ENCODE data around the gene HES7.

The HES7 gene

DNA sequence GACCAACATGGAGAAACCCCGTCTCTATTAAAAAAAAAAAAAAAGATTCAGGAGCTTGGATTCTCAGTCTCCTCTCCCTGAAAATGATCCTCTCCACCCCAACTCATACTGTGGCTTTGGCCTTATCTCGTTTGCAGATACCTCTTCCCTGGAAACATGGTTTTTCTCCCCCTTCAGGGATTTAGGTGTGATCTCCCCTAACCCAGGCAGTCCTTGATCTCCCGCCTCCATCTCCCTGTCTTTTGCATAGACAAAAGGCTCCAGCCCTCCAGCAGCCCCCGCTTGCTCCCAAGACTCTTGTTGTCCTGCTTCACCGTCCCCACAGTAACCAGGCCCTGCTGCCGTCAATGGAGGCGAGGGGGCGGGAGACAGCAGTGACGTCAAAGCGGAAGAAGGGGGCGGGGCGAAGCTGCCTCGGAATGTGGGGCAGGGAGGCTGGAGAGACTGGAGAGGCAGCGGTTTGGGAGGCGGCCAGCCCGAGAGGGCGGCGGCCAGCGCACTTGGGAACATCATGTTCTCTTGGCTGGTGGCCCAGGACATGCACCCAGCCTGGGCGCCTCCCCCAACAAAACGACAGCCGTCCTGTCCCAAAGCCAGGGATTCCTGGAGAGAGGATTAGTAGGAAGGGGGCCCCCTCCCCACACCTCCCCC lies 30.2 kb upstream of the HES7 start:
- WGBS = 8% methylated on average over 19 of the region's 22 CpGs
- H3K27me3 ChIP-seq (ENCODE audit: insufficient read depth, low read length) = no peaks in the 10 kb centered on the region
- peaks cover 31% of the 10 kb centered on the region for H3K4me1 ChIP-seq (ENCODE audit: insufficient read depth, low read length)
- H3K9ac ChIP-seq (ENCODE audit: low read depth, low read length) = peak overlapping the region; percentile 50
- H3K9me3 ChIP-seq (ENCODE audit: insufficient read depth, low read depth, low read length) = no peaks in the 10 kb centered on the region
- peak overlapping the region; percentile 91; the same call in 1 of the 2 replicates for H3K27ac ChIP-seq (ENCODE audit: low read depth, low read length)
- H3K4me3 ChIP-seq (ENCODE audit: low read length) = peak overlapping the region; percentile 77
- peaks cover 11% of the 10 kb centered on the region for H3K36me3 ChIP-seq (ENCODE audit: insufficient read depth, low read length)

DNA sequence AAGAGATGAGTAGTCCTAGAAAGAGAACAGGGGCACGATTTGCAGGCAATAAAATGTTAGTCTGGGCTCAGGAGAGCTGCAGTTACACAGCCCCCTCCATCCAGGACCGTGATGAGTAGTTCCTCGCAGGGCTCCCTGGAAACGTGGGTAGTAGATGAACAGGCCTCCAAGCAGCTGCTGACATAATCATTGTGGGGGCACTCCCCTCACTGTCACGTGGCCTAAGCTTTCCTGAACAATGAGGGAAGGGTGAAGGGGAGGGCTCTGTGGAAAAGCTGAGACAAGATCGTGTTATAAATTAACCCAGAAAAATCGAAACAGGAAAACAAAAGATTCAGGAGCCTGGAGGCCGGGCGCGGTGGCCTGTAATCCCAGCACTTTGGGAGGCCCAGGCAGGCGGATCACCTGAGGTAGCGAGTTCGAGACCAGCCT lies 29.6 kb upstream of the HES7 start:
- peak overlapping the region; percentile 50 for H3K9ac ChIP-seq (ENCODE audit: low read depth, low read length)
- WGBS = 68% methylated on average over 13 of the region's 13 CpGs
- H3K4me1 ChIP-seq (ENCODE audit: insufficient read depth, low read length) = peaks cover 31% of the 10 kb centered on the region

DNA sequence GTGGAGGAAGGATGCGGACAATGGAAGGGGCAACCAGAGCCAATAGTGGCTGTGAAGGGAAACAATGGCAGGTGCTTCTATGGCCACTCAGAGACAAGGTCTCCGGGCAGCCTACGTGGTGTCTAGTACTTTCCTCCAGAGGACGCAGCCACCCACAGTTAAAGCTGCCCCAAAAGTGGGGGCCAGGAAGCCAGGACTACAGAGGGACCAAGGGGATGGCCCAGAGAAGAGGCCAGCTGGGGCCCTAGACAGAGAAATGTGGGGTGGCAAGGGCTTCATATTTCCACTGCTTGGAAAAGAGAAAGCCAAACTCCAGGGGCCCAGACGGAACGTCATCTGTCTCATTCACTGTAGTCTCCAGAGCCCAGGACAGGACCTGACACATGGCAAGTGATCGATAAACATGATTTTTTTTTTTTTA lies 29.1 kb upstream of the HES7 start:
- Histone ChIP-seq H3K27ac (ENCODE audit: low read depth, low read length) (no peak overlapping the region; the same call in 1 of the 2 replicates), H3K9ac (ENCODE audit: low read depth, low read length) (no peak overlapping the region), H3K27me3 (ENCODE audit: insufficient read depth, low read length) (no peaks in the 10 kb centered on the region), H3K4me1 (ENCODE audit: insufficient read depth, low read length) (peaks cover 31% of the 10 kb centered on the region), H3K9me3 (ENCODE audit: insufficient read depth, low read depth, low read length) (no peaks in the 10 kb centered on the region), H3K36me3 (ENCODE audit: insufficient read depth, low read length) (peaks cover 19% of the 10 kb centered on the region), H3K4me3 (ENCODE audit: low read length) (peak overlapping the region; percentile 63; the same call in 1 of the 2 replicates)
- WGBS = 91% methylated on average over 7 of the region's 7 CpGs

More for the DNA sequence above, 29.6 kb upstream of the HES7 start:
- no peaks in the 10 kb centered on the region for H3K27me3 ChIP-seq (ENCODE audit: insufficient read depth, low read length)
- H3K36me3 ChIP-seq (ENCODE audit: insufficient read depth, low read length) = peaks cover 14% of the 10 kb centered on the region
- H3K27ac ChIP-seq (ENCODE audit: low read depth, low read length) = peak overlapping the region; percentile 91; the same call in 1 of the 2 replicates
- no peak overlapping the region for H3K4me3 ChIP-seq (ENCODE audit: low read length)
- no peaks in the 10 kb centered on the region for H3K9me3 ChIP-seq (ENCODE audit: insufficient read depth, low read depth, low read length)

DNA sequence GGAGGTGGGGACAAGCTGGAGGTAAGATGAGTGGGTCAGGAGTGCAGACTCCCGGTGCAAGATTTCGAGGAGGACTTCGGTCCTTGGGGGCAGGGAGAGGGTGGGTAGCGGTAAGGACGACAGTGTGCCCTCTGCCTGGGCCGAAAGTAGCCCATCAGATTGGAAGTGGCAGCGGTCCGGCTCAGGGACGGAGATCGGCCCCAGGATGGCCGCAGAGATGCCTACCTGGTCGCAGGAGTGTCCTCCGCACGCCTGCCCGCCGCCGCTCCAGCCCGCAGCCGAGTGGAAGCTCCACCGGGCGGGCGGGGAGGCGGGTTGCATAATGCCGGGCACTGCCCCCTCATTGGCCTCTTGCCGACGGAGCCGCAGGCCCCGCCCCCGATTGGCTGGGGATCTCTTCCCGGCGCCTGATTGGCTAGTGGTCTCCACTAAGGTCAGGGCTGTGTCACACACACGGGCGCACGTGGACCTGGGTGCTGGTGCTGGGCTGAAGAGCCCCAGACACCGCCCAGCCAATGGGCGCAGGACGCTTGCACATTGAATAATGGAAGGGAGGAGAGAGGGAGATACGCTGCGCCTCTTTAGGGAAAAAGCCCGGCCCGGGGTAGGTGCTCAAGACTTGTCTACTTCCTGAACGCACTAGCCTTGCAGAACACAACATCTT lies 28.3 kb upstream of the HES7 start, which contains the start of gene PER1:
PER1 (minus strand) TSS at position 293 of the 664 bp plus-strand sequence. CDS start 1,698 bp downstream, outside the sequence.
- Histone ChIP-seq H3K4me3 (ENCODE audit: low read length) (peak within 1 kb of the TSS; percentile 63), H3K27me3 (ENCODE audit: insufficient read depth, low read length) (no peaks in the 10 kb centered on the region), H3K4me1 (ENCODE audit: insufficient read depth, low read length) (peaks cover 31% of the 10 kb centered on the region), H3K36me3 (ENCODE audit: insufficient read depth, low read length) (peaks cover 26% of the 10 kb centered on the region), H3K27ac (ENCODE audit: low read depth, low read length) (peak within 1 kb of the TSS; percentile 34; the same call in 1 of the 2 replicates), H3K9ac (ENCODE audit: low read depth, low read length) (peak within 1 kb of the TSS; percentile 59), H3K9me3 (ENCODE audit: insufficient read depth, low read depth, low read length) (no peaks in the 10 kb centered on the region)
- WGBS = 8% methylated on average over 42 of the region's 42 CpGs

DNA sequence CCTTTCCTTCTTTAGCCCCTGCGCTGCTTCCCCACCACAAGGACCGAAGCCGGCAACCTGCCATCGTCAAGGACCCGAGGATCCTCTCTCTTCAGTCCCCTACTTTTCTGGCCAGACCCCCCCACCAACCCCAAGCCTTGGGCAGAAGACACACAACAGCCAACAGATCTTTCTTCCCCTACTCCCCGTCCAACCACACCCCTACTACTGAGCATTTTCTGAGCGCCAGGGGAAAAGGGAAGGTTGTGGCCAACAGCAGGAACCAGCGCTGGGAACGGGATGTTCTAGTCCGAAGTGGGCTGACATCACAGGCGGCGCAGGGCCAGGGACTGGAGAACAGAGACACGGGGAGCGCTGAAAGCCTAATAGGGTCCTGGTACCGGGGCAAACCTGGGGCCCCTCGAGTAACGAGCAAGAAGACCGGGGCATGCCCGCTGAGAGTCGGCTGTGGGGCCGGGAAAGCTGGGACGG lies 27.8 kb upstream of the HES7 start:
- Histone ChIP-seq H3K36me3 (ENCODE audit: insufficient read depth, low read length) (peaks cover 32% of the 10 kb centered on the region), H3K4me3 (ENCODE audit: low read length) (peak overlapping the region; percentile 63), H3K9me3 (ENCODE audit: insufficient read depth, low read depth, low read length) (no peaks in the 10 kb centered on the region), H3K27me3 (ENCODE audit: insufficient read depth, low read length) (no peaks in the 10 kb centered on the region), H3K9ac (ENCODE audit: low read depth, low read length) (peak overlapping the region; percentile 59), H3K4me1 (ENCODE audit: insufficient read depth, low read length) (peaks cover 31% of the 10 kb centered on the region), H3K27ac (ENCODE audit: low read depth, low read length) (peak overlapping the region; percentile 34; the same call in 1 of the 2 replicates)
- WGBS = 1% methylated on average over 22 of the region's 22 CpGs

DNA sequence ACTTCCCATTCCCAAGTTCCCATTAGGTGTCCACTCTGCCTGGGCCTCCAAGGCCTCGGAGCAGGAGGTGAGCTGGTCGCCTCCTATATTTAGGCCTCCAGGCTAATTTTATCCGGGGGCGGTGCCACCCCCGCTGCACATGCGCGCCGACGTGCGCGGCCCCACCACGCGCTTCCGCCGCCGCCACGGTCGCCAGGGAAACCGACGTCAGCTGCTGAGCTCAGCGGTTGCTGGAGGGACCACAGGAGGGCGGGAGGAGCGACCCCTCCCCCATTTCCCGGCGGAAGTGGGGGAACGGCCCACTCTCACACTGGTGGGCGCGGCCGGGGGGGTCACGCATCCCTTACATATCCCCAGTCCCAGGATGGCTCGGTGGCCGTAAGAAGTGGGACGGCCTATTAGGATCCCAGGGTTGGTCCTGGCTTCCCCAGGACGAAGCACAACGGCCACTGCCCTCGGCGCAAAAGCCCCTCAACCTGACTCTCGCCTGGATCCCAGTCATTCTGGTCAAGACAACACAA lies 27.3 kb upstream of the HES7 start:
- no peaks in the 10 kb centered on the region for H3K9me3 ChIP-seq (ENCODE audit: insufficient read depth, low read depth, low read length)
- peaks cover 31% of the 10 kb centered on the region for H3K4me1 ChIP-seq (ENCODE audit: insufficient read depth, low read length)
- 1% methylated on average over 38 of the region's 38 CpGs for WGBS
- no peaks in the 10 kb centered on the region for H3K27me3 ChIP-seq (ENCODE audit: insufficient read depth, low read length)
- peak overlapping the region; percentile 41; the same call in 1 of the 2 replicates for H3K27ac ChIP-seq (ENCODE audit: low read depth, low read length)
- peak overlapping the region; percentile 59 for H3K9ac ChIP-seq (ENCODE audit: low read depth, low read length)
- peaks cover 37% of the 10 kb centered on the region for H3K36me3 ChIP-seq (ENCODE audit: insufficient read depth, low read length)
- H3K4me3 ChIP-seq (ENCODE audit: low read length) = peak overlapping the region; percentile 63

DNA sequence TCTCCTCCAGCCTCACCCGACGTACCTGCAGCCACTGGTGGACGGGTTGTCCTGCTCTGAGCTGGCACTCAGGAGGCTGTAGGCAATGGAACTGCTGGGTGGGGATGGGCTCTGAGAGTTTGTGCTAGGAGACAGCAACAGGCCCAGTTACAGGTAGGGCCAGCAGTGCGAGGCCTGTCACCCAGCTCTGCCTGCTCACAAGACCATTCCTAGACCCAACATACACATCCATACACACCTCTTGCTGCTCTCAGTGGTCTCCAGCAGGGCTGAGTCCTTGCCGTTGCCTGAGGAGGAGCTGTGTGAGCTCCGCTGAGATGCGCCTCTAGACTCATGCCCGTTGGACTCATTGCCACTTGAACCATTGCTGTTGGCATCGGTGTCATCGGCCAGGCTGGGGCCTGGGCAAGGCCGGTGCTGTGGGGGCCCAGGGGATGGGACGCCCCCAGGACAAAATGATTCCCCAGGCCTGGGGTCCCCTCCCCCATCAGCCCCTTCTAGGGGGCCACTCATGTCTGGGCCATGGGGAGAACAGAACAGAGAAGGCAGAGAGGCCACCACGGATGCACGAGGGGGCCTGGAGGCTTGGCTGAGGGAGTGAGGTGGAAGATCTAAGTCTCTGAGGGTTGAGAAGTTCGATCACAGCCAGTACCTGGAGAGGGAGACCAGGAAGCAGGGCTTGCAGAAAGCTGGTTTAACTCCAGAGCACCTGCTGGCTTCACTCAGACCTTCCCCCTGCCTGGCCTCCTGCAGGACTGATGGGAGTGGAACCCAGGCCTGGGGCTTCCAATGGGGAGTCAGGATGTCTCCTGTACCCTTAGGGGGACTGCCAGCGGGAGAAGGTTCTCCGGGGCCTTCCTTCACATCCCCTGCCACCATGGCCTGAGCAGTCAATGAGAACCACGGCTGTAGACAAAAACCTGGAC lies 26.6 kb upstream of the HES7 start:
- Histone ChIP-seq H3K27me3 (ENCODE audit: insufficient read depth, low read length) (no peaks in the 10 kb centered on the region), H3K9ac (ENCODE audit: low read depth, low read length) (no peak overlapping the region), H3K9me3 (ENCODE audit: insufficient read depth, low read depth, low read length) (no peaks in the 10 kb centered on the region), H3K4me1 (ENCODE audit: insufficient read depth, low read length) (peaks cover 27% of the 10 kb centered on the region), H3K36me3 (ENCODE audit: insufficient read depth, low read length) (peaks cover 44% of the 10 kb centered on the region), H3K27ac (ENCODE audit: low read depth, low read length) (peak overlapping the region; percentile 41; the same call in 1 of the 2 replicates), H3K4me3 (ENCODE audit: low read length) (peak overlapping the region; percentile 63)
- 85% methylated on average over 18 of the region's 18 CpGs for WGBS

DNA sequence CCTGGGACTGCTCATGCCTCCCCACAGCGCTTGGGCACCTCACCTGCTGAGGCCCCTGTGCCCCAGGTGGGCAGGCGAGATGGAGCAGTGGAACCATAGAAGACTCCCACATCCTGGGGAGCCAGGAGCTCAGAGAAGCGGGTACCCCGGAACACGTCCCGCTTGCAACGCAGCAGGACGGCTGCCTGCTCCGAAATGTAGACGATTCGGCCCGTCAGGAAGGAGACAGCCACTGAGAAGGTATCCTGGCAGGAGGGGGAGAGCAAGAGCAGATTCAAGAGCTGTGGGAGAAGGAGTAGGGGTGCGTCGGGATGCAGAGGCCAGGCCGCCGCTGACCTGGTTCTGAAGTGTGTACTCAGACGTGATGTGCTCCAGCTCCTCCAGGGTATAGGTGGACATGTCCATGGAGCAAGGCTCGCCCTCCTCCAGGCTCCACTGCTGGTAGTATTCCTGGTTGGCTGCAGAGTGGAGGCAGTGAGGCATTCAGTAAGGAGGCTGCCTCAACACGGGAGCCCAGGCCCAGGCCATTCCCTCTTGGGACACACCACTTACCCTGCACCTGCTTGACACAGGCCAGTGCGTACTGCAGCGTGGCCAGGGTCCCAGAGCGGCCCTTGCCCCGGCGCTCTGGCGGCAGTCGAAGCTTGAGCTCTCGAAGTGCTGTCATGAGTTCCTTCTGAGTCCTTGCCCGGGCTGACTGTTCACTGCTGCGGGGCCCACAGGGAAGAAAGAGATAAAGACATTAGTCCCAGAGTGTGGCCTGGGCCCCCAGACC lies 25.7 kb upstream of the HES7 start:
- peaks cover 48% of the 10 kb centered on the region for H3K36me3 ChIP-seq (ENCODE audit: insufficient read depth, low read length)
- WGBS = 95% methylated on average over 29 of the region's 29 CpGs

DNA sequence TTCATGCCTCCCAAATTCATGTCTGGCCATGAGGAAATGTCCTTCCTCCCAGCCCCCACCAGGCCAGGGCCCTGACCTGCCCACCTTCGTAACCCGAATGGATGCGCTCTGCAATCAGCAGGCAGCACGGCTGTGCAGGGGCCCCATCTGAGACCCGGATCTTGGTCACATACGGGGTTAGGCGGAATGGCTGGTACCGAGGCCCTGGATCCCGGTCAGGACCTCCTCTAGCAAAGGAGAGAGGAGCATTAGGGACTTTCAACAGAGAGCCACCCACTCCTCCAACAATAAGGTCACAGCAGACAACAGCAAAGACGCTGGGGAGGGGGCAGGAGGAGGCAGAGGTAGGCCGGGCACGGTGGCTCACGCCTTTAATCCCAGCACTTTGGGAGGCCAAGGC lies 24.7 kb upstream of the HES7 start:
- H3K4me1 ChIP-seq (ENCODE audit: insufficient read depth, low read length) = peaks cover 12% of the 10 kb centered on the region
- no peak overlapping the region for H3K4me3 ChIP-seq (ENCODE audit: low read length)
- WGBS = 98% methylated on average over 13 of the region's 13 CpGs
- no peaks in the 10 kb centered on the region for H3K27me3 ChIP-seq (ENCODE audit: insufficient read depth, low read length)
- peaks cover 55% of the 10 kb centered on the region for H3K36me3 ChIP-seq (ENCODE audit: insufficient read depth, low read length)
- H3K9ac ChIP-seq (ENCODE audit: low read depth, low read length) = no peak overlapping the region
- H3K27ac ChIP-seq (ENCODE audit: low read depth, low read length) = no peak overlapping the region
- H3K9me3 ChIP-seq (ENCODE audit: insufficient read depth, low read depth, low read length) = no peaks in the 10 kb centered on the region

More for the DNA sequence above, 25.7 kb upstream of the HES7 start:
- no peak overlapping the region for H3K9ac ChIP-seq (ENCODE audit: low read depth, low read length)
- no peak overlapping the region for H3K4me3 ChIP-seq (ENCODE audit: low read length)
- H3K4me1 ChIP-seq (ENCODE audit: insufficient read depth, low read length) = peaks cover 18% of the 10 kb centered on the region
- H3K27me3 ChIP-seq (ENCODE audit: insufficient read depth, low read length) = no peaks in the 10 kb centered on the region
- no peak overlapping the region for H3K27ac ChIP-seq (ENCODE audit: low read depth, low read length)
- H3K9me3 ChIP-seq (ENCODE audit: insufficient read depth, low read depth, low read length) = no peaks in the 10 kb centered on the region

Data from HUES64 (cell line).